Trophoblast cell (in vitro differentiated cells and primary cell): ENCODE measurements around the gene PDCD7.
"Not testable (repeated sequence)": the region's sequence is repeated elsewhere in the genome, so short reads cannot be mapped to it uniquely, and the experiment has no call there.

Experiments used
- DNase-seq, 2 donors: peaks; one replicate each; pipeline ENCODE4 v3.0.0-alpha.2; 2016
- H2AFZ ChIP-seq: 2 replicates; pipeline ENCODE4 v1.6.1; 2013; ENCODE audit warnings: low read length, moderate library complexity, mild to moderate bottlenecking; ENCODE audit not compliant: insufficient read depth, poor library complexity
- H2AK5ac ChIP-seq: 2 replicates; pipeline ENCODE4 v1.6.1; 2013; ENCODE audit warnings: mild to moderate bottlenecking, low read length
- H2BK120ac ChIP-seq: 2 replicates; pipeline ENCODE4 v1.6.1; 2013; ENCODE audit warnings: low read length, mild to moderate bottlenecking, moderate library complexity; ENCODE audit not compliant: insufficient read depth, poor library complexity
- H2BK12ac ChIP-seq: 2 replicates; pipeline ENCODE4 v1.6.1; 2013; ENCODE audit warnings: mild to moderate bottlenecking, low read length, moderate library complexity
- H2BK5ac ChIP-seq: 2 replicates; pipeline ENCODE4 v1.6.1; 2013; ENCODE audit warnings: low read length, low read depth, moderate library complexity, mild to moderate bottlenecking; ENCODE audit not compliant: poor library complexity
- H3K14ac ChIP-seq: 2 replicates; pipeline ENCODE4 v1.6.1; 2013; ENCODE audit warnings: mild to moderate bottlenecking, low read length
- H3K18ac ChIP-seq: 2 replicates; pipeline ENCODE4 v1.6.1; 2013; ENCODE audit warnings: mild to moderate bottlenecking, low read length
- H3K23ac ChIP-seq: 2 replicates; pipeline ENCODE4 v1.6.1; 2013; ENCODE audit warnings: low read length
- H3K27ac ChIP-seq: 2 replicates; pipeline ENCODE4 v1.5.1; 2013; ENCODE audit warnings: low read depth, mild to moderate bottlenecking, inconsistent platforms, low read length, moderate library complexity
- H3K27me3 ChIP-seq: 2 replicates; pipeline ENCODE4 v1.6.1; 2013; ENCODE audit warnings: inconsistent platforms, mild to moderate bottlenecking, low read length, moderate library complexity; ENCODE audit not compliant: insufficient read depth
- H3K36me3 ChIP-seq, 2 experiments: 1 replicate in 1 of 2; 2 replicates in 1 of 2; pipeline ENCODE4 v1.6.1; 2013; ENCODE audit warnings: low read length in 2 of 2, mild to moderate bottlenecking in 2 of 2, moderate library complexity in 1 of 2; ENCODE audit not compliant: insufficient read depth in 2 of 2, control insufficient read depth in 1 of 2
- H3K4ac ChIP-seq: 2 replicates; pipeline ENCODE4 v1.6.1; 2013; ENCODE audit warnings: low read depth, mild to moderate bottlenecking, low read length, moderate library complexity
- H3K4me1 ChIP-seq, 2 experiments: 1 replicate in 1 of 2; 2 replicates in 1 of 2; pipeline ENCODE4 v1.6.1; 2013; ENCODE audit warnings: low read length in 2 of 2, mild to moderate bottlenecking in 2 of 2, moderate library complexity in 1 of 2; ENCODE audit not compliant: insufficient read depth in 2 of 2, control insufficient read depth in 1 of 2
- H3K4me2 ChIP-seq: 2 replicates; pipeline ENCODE4 v1.6.1; 2013; ENCODE audit warnings: inconsistent platforms, mild to moderate bottlenecking, low read length, moderate library complexity
- H3K4me3 ChIP-seq: 2 replicates; pipeline ENCODE4 v1.5.1; 2013; ENCODE audit warnings: mild to moderate bottlenecking, low read depth, low read length, inconsistent platforms
- H3K79me1 ChIP-seq: one replicate; pipeline ENCODE4 v1.6.1; 2013; ENCODE audit warnings: low read length
- H3K79me2 ChIP-seq: 2 replicates; pipeline ENCODE4 v1.6.1; 2013; ENCODE audit warnings: low read length, mild to moderate bottlenecking; ENCODE audit not compliant: control insufficient read depth, insufficient read depth, poor library complexity
- H3K9ac ChIP-seq: 2 replicates; pipeline ENCODE4 v1.6.1; 2013; ENCODE audit warnings: mild to moderate bottlenecking, low read length
- H3K9me3 ChIP-seq: 2 replicates; pipeline ENCODE4 v1.6.1; 2013; ENCODE audit warnings: low read depth, mild to moderate bottlenecking, control low read depth, inconsistent platforms, low read length; ENCODE audit not compliant: insufficient read depth
- H4K12ac ChIP-seq: 2 replicates; pipeline ENCODE4 v1.6.1; 2013; ENCODE audit warnings: low read depth, mild to moderate bottlenecking, low read length, moderate library complexity
- H4K8ac ChIP-seq: 2 replicates; pipeline ENCODE4 v1.6.1; 2013; ENCODE audit warnings: low read depth, mild to moderate bottlenecking, low read length, moderate library complexity
- H4K91ac ChIP-seq: one replicate; pipeline ENCODE4 v1.6.1; 2013; ENCODE audit warnings: low read depth, mild to moderate bottlenecking, low read length, moderate library complexity
- WGBS: extraction: QIAGEN DNeasy Blood & Tissue Kit; methylation state at CpG from one replicate; pipeline ENCODE4 v1.1.7; 2013; ENCODE audit warnings: missing lambda C conversion rate; ENCODE audit not compliant: insufficient read length, insufficient coverage; ENCODE audit errors: extremely low coverage; 5-methylcytosine and 5-hydroxymethylcytosine counted together

Gene PDCD7

GRCh38 chr15:65095747-65096104 lies 37.9 kb downstream of the PDCD7 start:
- H4K8ac ChIP-seq, result no peak overlapping the region

GRCh38 chr15:65095011-65095746 lies 38.4 kb downstream of the PDCD7 start:
- Histone ChIP-seq H4K8ac (no peak overlapping the region), H3K27ac (no peak overlapping the region), H2BK5ac (no peak overlapping the region), H3K18ac (no peak overlapping the region), H3K4ac (no peak overlapping the region), H3K9ac (no peak overlapping the region), H4K12ac (no peak overlapping the region), H3K23ac (no peak overlapping the region), H3K14ac (no peak overlapping the region), H3K27me3 (no peaks in the 10 kb centered on the region), H2BK12ac (no peak overlapping the region), H2BK120ac (no peak overlapping the region), H2AFZ (no peak overlapping the region), H3K4me3 (no peak overlapping the region), H2AK5ac (no peak overlapping the region), H3K4me1 (no peaks in the 10 kb centered on the region), H3K9me3 (no peaks in the 10 kb centered on the region), H3K4me2 (no peak overlapping the region), H3K79me1 (no peaks in the 10 kb centered on the region), H3K36me3 (peaks cover 10 to 14% of the 10 kb centered on the region in 2 experiments), H3K79me2 (no peaks in the 10 kb centered on the region), H4K91ac (no peak overlapping the region)
- whole genome bisulfite sequencing, result no CpG with 5 or more reads among the region's 5 CpGs
- no peak for DNase-seq

More at GRCh38 chr15:65095747-65096104, 37.9 kb downstream of the PDCD7 start:
- no peak overlapping the region for H3K4me3 ChIP-seq
- H4K91ac ChIP-seq, result no peak overlapping the region
- H3K4me1 ChIP-seq, result no peaks in the 10 kb centered on the region
- DNase-seq, result no peak
- no peak overlapping the region for H3K23ac ChIP-seq
- H2AFZ ChIP-seq, result no peak overlapping the region
- H3K27ac ChIP-seq, result no peak overlapping the region
- H3K9ac ChIP-seq, result no peak overlapping the region
- WGBS, result no CpG with 5 or more reads among the region's 6 CpGs
- peaks cover 12 to 14% of the 10 kb centered on the region in 2 experiments for H3K36me3 ChIP-seq
- H2BK5ac ChIP-seq, result no peak overlapping the region
- H3K4ac ChIP-seq, result no peak overlapping the region
- H2BK12ac ChIP-seq, result no peak overlapping the region
- H2BK120ac ChIP-seq, result no peak overlapping the region
- no peaks in the 10 kb centered on the region for H3K27me3 ChIP-seq
- no peak overlapping the region for H3K4me2 ChIP-seq
- H3K79me2 ChIP-seq, result no peaks in the 10 kb centered on the region
- no peak overlapping the region for H3K18ac ChIP-seq
- no peak overlapping the region for H2AK5ac ChIP-seq
- no peaks in the 10 kb centered on the region for H3K9me3 ChIP-seq
- H3K79me1 ChIP-seq, result no peaks in the 10 kb centered on the region
- H4K12ac ChIP-seq, result no peak overlapping the region
- no peak overlapping the region for H3K14ac ChIP-seq

GRCh38 chr15:65094294-65094995 lies 39.2 kb downstream of the PDCD7 start:
- Histone ChIP-seq H3K18ac (no peak overlapping the region), H2BK120ac (no peak overlapping the region), H4K91ac (no peak overlapping the region), H3K9me3 (no peaks in the 10 kb centered on the region), H3K14ac (no peak overlapping the region), H4K8ac (no peak overlapping the region), H4K12ac (no peak overlapping the region), H3K36me3 (peaks cover 8 to 13% of the 10 kb centered on the region in 2 experiments), H3K4ac (no peak overlapping the region), H3K79me1 (no peaks in the 10 kb centered on the region), H3K9ac (no peak overlapping the region), H2AK5ac (no peak overlapping the region), H3K23ac (no peak overlapping the region), H3K79me2 (no peaks in the 10 kb centered on the region), H2AFZ (no peak overlapping the region), H3K4me1 (peaks cover 0 to under 1% of the 10 kb centered on the region in 2 experiments), H3K27me3 (no peaks in the 10 kb centered on the region), H3K27ac (no peak overlapping the region), H2BK12ac (no peak overlapping the region), H3K4me2 (no peak overlapping the region), H2BK5ac (no peak overlapping the region), H3K4me3 (no peak overlapping the region)
- WGBS, result no CpG with 5 or more reads among the region's 14 CpGs
- DNase-seq, result no peak

GRCh38 chr15:65093793-65094170 lies 39.8 kb downstream of the PDCD7 start:
- not testable (repeated sequence) for H3K14ac ChIP-seq, H2BK5ac ChIP-seq, H3K4me2 ChIP-seq, H3K4me3 ChIP-seq, H4K12ac ChIP-seq, H3K18ac ChIP-seq, H2AFZ ChIP-seq, H2BK120ac ChIP-seq, H3K23ac ChIP-seq, H3K4ac ChIP-seq, H3K79me1 ChIP-seq, H3K9ac ChIP-seq, H2AK5ac ChIP-seq, H2BK12ac ChIP-seq, H3K27me3 ChIP-seq, H4K8ac ChIP-seq, DNase-seq, H3K36me3 ChIP-seq, H3K4me1 ChIP-seq, H3K79me2 ChIP-seq, H4K91ac ChIP-seq, H3K9me3 ChIP-seq, H3K27ac ChIP-seq
- WGBS, result no CpG with 5 or more reads among the region's 13 CpGs
